ENCODE results near the gene MTA1.

MTA1 gene

DNA sequence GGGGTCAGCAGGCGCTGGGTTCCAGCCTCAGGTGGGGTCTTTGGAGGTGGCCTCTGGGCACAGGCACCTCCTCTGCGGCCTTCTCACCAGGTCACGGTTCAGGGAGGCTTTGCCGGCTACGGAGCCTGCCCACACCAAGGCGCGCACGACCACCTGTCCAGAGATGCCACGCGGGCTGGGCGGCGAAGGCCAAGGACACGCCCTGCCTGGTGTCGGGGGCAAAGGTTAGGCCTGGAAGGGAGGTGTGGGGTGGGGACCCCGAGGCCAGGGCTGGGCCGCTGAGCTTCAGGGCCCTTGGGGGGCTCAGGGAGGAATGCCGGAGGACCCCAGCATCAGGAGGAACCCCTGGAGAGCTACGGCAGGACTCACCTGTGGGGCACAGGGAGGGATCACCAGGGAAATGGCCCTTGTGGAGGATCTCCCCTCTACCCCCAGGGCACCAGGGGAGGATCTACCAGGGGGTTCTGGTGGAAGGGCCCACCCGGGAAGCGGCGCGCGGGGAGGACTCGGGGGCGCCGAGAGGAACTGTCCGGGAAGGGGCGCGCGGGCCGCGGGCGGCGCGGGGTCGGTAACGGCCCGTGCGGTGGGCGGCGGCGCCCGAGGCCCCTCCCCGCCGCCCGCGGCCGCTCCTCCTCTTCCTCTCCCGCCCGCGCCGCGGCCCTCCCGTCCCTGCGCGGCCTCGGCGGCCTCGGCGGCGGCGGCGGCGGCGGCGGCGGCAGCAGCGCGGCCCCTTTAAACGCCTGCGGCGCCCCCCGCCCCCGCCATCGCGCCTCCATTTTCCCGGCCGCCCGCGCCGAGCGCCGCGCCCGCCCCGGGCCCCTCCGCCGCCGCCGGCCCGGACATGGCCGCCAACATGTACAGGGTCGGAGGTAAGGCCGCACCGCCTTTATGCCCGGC is at the start of gene MTA1:
TSS of gene MTA1 (plus strand) at position 633 of the 897 bp plus-strand sequence. CDS start at position 842, 209 bp downstream.
- H3K27ac ChIP-seq (ENCODE audit: low read depth, low read length), result peak within 1 kb of the TSS; percentile 91
- H3K4me1 ChIP-seq (ENCODE audit: insufficient read depth, low read length), result peaks cover 34% of the 10 kb centered on the region
- H3K4me3 ChIP-seq (ENCODE audit: low read depth in 1 of 2, low read length in 2 of 2), result peak within 1 kb of the TSS; percentile 76 to 77
- H3K9me3 ChIP-seq (ENCODE audit: low read length), result no peaks in the 10 kb centered on the region
- no peaks in the 10 kb centered on the region for H3K36me3 ChIP-seq (ENCODE audit: insufficient read depth, low read length)
- peak within 1 kb of the TSS; percentile 71 for H3K9ac ChIP-seq (ENCODE audit: low read length)
- H3K27me3 ChIP-seq (ENCODE audit: control insufficient read depth in 1 of 2, insufficient read depth in 2 of 2, low read length in 2 of 2), result no peaks in the 10 kb centered on the region

DNA sequence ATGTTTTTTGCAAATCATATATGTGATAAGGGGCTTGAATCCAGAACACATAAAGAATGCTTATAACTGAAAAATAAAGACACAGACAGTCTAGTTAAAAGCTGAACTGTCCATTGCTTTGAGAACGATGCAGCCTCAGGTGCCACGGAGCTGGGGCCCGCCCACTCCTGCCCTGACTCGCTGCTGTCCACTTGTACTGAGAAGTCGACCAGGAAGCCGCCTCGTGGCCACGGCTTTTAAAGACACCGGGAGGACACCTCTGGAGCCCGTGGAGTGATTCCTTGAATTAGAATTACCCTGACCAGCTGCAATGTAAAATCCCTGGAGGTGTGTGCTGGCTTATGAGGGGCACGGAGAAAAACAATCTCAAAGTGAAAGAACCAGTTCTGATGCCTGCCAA is 45.2 kb upstream of the MTA1 start:
- Histone ChIP-seq H3K4me1 (ENCODE audit: insufficient read depth, low read length) (no peaks in the 10 kb centered on the region), H3K36me3 (ENCODE audit: insufficient read depth, low read length) (peaks cover 5% of the 10 kb centered on the region), H3K9ac (ENCODE audit: low read length) (no peak overlapping the region), H3K27me3 (ENCODE audit: control insufficient read depth in 1 of 2, insufficient read depth in 2 of 2, low read length in 2 of 2) (no peaks in the 10 kb centered on the region), H3K4me3 (ENCODE audit: low read depth in 1 of 2, low read length in 2 of 2) (no peak overlapping the region), H3K27ac (ENCODE audit: low read depth, low read length) (no peak overlapping the region), H3K9me3 (ENCODE audit: low read length) (no peaks in the 10 kb centered on the region)

DNA sequence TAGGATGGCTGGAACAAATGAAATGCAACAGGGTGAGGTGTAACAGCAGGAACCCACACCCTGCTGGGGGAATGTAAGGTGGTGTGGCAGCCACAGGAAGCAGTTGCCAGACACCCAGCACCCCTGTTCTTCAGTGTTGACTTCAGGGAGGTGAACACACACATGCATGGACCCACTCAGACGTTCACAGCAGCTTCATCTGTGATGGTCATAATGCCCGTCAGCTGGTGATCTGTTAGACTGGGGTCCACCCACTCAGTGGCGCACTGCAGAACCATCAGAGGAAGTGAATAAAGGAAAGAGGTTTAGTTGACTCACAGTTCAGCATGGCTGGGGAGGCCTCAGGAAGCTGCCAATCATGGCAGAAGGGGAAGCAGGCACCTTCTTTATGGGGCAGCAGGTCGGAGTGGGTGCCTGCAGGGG is 44.0 kb upstream of the MTA1 start:
- Histone ChIP-seq H3K9me3 (ENCODE audit: low read length) (no peaks in the 10 kb centered on the region), H3K4me1 (ENCODE audit: insufficient read depth, low read length) (no peaks in the 10 kb centered on the region), H3K9ac (ENCODE audit: low read length) (no peak overlapping the region)

DNA sequence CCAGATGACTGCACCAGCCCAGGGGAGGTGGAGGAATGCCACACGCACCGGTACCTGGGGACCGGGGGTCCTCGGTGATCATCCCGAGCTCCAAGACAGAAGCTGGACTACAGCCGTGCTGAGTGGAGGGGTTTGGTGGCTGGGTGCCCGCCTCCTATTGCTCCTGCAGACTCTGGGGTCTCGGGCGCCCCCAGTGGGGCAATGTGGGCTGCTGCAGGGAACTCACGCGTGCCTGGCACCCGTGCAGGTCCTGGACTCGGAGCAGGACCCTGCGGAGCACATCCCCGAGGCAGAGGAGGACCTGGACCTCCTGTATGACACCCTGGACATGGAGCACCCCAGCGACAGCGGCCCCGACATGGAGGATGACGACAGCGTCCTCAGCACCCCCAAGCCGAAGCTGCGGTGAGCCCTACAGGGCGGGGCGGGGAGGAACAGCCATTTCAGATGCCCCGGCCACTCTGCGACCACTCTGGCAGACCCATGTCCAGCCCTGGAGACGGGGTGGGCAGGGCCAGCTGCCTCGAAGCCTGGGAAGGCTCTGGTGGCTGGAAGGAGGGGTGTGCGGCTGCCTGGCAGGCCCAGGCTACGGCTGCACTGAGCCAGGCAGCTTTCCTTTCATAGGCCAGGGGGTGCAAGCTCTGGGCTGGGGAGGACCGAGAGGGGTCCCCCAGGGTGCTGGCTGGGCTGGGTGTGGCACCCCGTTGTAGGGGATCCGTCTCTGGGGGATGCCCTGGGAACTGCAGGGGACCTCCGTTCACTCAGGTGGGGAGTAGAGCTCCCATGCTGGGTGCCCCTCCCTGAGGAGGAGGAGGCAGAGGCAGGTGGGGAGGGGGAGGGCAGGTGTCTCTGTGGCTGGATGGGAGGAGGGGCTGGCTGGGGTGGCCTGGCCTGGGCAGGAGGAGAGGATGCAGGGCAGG is 42.8 kb upstream of the MTA1 start:
- Histone ChIP-seq H3K27ac (ENCODE audit: low read depth, low read length) (no peak overlapping the region), H3K9ac (ENCODE audit: low read length) (no peak overlapping the region), H3K9me3 (ENCODE audit: low read length) (no peaks in the 10 kb centered on the region), H3K27me3 (ENCODE audit: control insufficient read depth in 1 of 2, insufficient read depth in 2 of 2, low read length in 2 of 2) (no peaks in the 10 kb centered on the region), H3K4me1 (ENCODE audit: insufficient read depth, low read length) (no peaks in the 10 kb centered on the region), H3K36me3 (ENCODE audit: insufficient read depth, low read length) (no peaks in the 10 kb centered on the region), H3K4me3 (ENCODE audit: low read depth in 1 of 2, low read length in 2 of 2) (no peak overlapping the region)

More for the DNA sequence above, 44.0 kb upstream of the MTA1 start:
- Histone ChIP-seq H3K4me3 (ENCODE audit: low read depth in 1 of 2, low read length in 2 of 2) (no peak overlapping the region), H3K27me3 (ENCODE audit: control insufficient read depth in 1 of 2, insufficient read depth in 2 of 2, low read length in 2 of 2) (no peaks in the 10 kb centered on the region), H3K27ac (ENCODE audit: low read depth, low read length) (no peak overlapping the region), H3K36me3 (ENCODE audit: insufficient read depth, low read length) (no peaks in the 10 kb centered on the region)

DNA sequence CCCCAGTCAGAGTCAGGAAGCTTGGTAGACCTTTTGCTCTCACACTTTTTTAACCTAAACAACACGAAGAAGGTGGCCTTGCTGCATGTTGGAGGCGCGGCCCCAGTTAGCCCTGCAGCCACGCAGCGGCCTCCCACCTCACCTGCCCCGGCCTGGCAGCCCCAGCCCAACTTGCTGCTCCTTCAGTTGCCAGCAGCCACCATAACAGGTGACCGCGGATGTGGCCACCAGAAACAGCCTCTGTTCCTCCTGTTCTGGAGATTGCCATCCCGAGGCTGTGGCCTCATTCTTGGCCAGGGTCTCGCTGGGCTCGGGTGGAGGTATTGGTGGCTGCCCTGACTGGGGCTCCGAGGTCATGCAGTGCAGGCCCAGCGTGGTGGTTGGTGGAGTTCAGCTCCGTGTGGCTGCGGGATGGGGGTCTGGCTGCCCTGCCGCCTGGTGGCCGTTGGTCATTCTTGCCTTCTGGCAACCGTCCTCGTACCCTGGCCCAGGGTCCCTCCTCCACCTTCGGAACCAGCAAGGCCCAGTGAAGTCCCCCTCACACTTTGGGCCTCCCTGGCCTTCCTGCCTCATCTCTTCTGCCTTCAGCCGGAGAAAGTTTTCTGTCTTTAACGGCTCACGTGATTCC is 42.0 kb upstream of the MTA1 start:
- H3K36me3 ChIP-seq (ENCODE audit: insufficient read depth, low read length), result no peaks in the 10 kb centered on the region
- no peaks in the 10 kb centered on the region for H3K4me1 ChIP-seq (ENCODE audit: insufficient read depth, low read length)

DNA sequence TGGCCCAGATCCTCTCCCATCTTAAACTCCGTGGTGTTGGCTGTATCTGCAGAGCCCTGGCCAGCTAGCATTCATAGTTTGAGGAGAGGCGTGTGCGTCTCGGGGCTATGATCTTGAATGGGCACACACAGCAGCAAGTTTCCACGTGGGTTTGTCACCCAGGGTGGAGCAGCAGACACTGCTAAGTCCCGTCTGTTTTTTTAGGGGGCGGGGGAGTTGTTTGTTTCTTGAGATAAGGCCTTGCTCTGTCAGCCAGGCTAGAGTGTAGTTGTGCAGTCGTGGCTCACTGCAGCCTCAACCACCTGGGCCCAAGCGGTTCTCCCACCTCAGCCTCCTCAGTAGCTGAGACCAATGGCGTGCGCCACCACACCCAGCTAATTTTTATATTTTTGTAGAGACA is 41.4 kb upstream of the MTA1 start:
- Histone ChIP-seq H3K4me1 (ENCODE audit: insufficient read depth, low read length) (no peaks in the 10 kb centered on the region), H3K27ac (ENCODE audit: low read depth, low read length) (no peak overlapping the region), H3K27me3 (ENCODE audit: control insufficient read depth in 1 of 2, insufficient read depth in 2 of 2, low read length in 2 of 2) (no peaks in the 10 kb centered on the region), H3K9me3 (ENCODE audit: low read length) (no peaks in the 10 kb centered on the region), H3K9ac (ENCODE audit: low read length) (no peak overlapping the region), H3K4me3 (ENCODE audit: low read depth in 1 of 2, low read length in 2 of 2) (no peak overlapping the region), H3K36me3 (ENCODE audit: insufficient read depth, low read length) (no peaks in the 10 kb centered on the region)

More for the DNA sequence above, 42.0 kb upstream of the MTA1 start:
- Histone ChIP-seq H3K9ac (ENCODE audit: low read length) (no peak overlapping the region), H3K27ac (ENCODE audit: low read depth, low read length) (no peak overlapping the region), H3K4me3 (ENCODE audit: low read depth in 1 of 2, low read length in 2 of 2) (no peak overlapping the region), H3K9me3 (ENCODE audit: low read length) (no peaks in the 10 kb centered on the region), H3K27me3 (ENCODE audit: control insufficient read depth in 1 of 2, insufficient read depth in 2 of 2, low read length in 2 of 2) (no peaks in the 10 kb centered on the region)

DNA sequence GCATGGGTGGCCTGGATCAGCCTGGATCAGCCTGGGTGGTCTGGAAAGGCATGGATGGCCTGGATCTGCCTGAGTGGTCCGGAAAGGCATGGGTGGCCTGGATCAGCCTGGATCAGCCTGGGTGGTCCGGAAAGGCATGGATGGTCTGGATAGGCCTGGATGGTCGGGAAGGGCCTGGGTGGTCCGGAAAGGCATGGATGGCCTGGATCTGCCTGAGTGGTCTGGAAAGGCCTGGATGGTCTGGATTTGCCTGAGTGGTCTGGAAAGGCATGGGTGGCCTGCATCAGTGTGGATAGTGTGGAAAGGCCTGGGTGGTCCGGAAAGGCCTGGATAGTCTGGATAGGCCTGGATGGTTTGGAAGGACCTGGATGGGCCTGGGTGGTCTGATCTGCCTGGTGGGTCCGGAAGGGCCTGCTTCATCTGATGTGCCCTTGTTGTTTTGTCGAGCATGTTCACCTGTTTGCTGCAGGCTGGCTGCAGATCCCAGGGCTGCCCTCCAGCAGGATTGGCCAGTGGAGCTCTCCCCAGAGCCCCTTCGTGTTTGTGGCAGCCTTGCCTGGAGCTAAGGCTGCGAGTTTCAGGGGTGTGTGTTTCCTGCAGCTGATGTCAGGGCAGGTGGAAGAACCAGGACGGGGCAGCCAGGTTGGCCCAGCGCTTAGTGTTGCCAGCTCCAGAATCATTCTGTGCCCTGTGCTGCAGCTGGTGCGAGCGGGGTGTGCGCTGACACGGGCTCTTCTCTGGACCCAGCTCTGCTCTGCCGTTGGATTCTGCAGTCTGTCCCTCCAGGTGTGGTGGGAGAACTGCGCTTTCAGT is 40.5 kb upstream of the MTA1 start:
- Histone ChIP-seq H3K4me3 (ENCODE audit: low read depth in 1 of 2, low read length in 2 of 2) (no peak overlapping the region), H3K9ac (ENCODE audit: low read length) (no peak overlapping the region), H3K36me3 (ENCODE audit: insufficient read depth, low read length) (no peaks in the 10 kb centered on the region), H3K27me3 (ENCODE audit: control insufficient read depth in 1 of 2, insufficient read depth in 2 of 2, low read length in 2 of 2) (no peaks in the 10 kb centered on the region), H3K4me1 (ENCODE audit: insufficient read depth, low read length) (no peaks in the 10 kb centered on the region), H3K9me3 (ENCODE audit: low read length) (no peaks in the 10 kb centered on the region), H3K27ac (ENCODE audit: low read depth, low read length) (no peak overlapping the region)

DNA sequence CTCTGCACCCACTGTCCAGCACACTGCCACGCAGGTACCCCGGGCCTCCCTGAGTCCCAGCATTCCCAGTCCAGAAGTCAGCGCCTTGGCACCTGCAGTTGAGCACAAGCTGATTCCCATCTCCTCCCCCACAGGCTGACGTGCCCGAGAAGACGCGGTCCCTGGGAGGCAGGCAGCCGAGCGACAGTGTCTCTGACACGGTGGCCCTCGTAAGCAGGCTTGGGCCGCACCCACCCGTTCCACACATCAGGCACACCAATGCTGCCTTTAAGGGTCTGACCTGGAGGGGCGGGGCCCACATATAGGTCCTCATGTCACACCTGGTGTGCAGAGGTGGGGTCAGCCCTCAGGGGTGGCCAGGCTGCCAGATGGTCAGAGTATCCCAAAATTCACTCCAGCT is 39.7 kb upstream of the MTA1 start:
- H3K36me3 ChIP-seq (ENCODE audit: insufficient read depth, low read length), result no peaks in the 10 kb centered on the region
- H3K4me3 ChIP-seq (ENCODE audit: low read depth in 1 of 2, low read length in 2 of 2), result no peak overlapping the region
- no peaks in the 10 kb centered on the region for H3K9me3 ChIP-seq (ENCODE audit: low read length)
- H3K27ac ChIP-seq (ENCODE audit: low read depth, low read length), result no peak overlapping the region
- no peaks in the 10 kb centered on the region for H3K27me3 ChIP-seq (ENCODE audit: control insufficient read depth in 1 of 2, insufficient read depth in 2 of 2, low read length in 2 of 2)
- H3K4me1 ChIP-seq (ENCODE audit: insufficient read depth, low read length), result no peaks in the 10 kb centered on the region
- H3K9ac ChIP-seq (ENCODE audit: low read length), result no peak overlapping the region

DNA sequence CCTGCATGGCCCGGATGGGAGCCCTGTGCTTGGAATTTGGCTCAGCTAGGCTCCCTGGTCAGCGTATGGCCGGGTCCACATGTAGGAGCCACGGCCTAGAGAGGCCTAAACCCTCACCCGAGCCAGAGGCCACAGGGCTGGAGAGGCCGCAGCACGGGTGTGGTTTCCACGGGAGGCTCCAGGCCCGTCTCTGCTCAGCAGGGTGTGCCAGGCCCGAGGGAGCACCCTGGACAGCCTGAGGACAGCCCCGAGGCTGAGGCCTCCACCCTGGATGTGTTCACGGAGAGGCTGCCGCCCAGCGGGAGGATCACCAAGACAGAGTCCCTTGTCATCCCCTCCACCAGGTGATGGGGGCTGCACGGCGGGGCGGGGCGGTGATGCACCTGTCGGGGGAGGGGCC is 38.9 kb upstream of the MTA1 start:
- H3K27me3 ChIP-seq (ENCODE audit: control insufficient read depth in 1 of 2, insufficient read depth in 2 of 2, low read length in 2 of 2), result no peaks in the 10 kb centered on the region
- no peaks in the 10 kb centered on the region for H3K9me3 ChIP-seq (ENCODE audit: low read length)
- H3K36me3 ChIP-seq (ENCODE audit: insufficient read depth, low read length), result no peaks in the 10 kb centered on the region
- H3K4me1 ChIP-seq (ENCODE audit: insufficient read depth, low read length), result no peaks in the 10 kb centered on the region
- H3K4me3 ChIP-seq (ENCODE audit: low read depth in 1 of 2, low read length in 2 of 2), result no peak overlapping the region
- no peak overlapping the region for H3K27ac ChIP-seq (ENCODE audit: low read depth, low read length)
- H3K9ac ChIP-seq (ENCODE audit: low read length), result no peak overlapping the region

DNA sequence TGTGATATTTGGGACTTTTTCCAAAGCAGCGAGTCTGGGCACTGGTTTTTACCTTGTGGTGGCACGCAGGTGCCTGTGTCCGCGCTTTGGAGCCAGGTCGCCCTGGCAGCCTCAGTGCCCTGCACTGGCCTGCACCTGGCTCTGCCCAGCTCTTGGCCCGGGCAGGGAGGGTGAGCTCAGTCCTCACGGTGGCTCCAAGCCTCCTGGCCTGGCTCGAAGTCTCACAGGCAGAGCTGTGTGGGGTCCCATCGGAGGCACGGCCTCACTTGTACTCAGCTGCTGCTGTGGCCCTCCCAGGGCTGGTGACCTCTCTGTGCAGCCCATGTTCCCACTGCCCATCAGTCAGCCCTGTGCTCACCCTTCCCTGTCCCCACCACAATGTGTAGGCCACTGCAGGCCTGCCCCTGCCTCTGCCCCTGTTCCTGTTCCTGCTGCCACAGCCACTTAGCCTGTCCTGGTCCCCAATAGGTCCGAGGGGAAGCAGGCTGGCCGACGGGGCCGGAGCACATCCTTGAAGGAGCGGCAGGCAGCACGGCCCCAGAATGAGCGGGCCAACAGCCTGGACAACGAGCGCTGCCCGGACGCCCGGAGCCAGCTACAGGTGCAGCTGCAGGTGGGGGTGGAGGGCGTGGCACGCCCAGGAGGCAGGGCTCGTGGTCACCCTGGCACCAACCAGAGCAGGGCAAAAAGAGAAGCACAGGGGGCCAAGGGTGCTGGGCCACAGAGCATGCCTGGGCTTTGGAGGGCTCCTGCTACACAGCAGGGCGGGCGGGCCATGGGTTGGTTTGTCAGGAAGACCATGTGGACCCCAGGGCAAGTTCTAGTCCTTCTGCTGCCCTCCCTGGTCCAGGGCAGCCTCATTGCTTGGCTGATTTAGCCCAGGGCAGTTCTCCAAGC is 37.9 kb upstream of the MTA1 start:
- Histone ChIP-seq H3K9ac (ENCODE audit: low read length) (no peak overlapping the region), H3K36me3 (ENCODE audit: insufficient read depth, low read length) (no peaks in the 10 kb centered on the region), H3K4me1 (ENCODE audit: insufficient read depth, low read length) (no peaks in the 10 kb centered on the region), H3K4me3 (ENCODE audit: low read depth in 1 of 2, low read length in 2 of 2) (no peak overlapping the region), H3K27ac (ENCODE audit: low read depth, low read length) (no peak overlapping the region), H3K27me3 (ENCODE audit: control insufficient read depth in 1 of 2, insufficient read depth in 2 of 2, low read length in 2 of 2) (no peaks in the 10 kb centered on the region), H3K9me3 (ENCODE audit: low read length) (no peaks in the 10 kb centered on the region)
